HepG2 (cell line): ENCODE data around the gene NCOA3. TPM values are rescaled to one million over a fixed set of nuclear protein-coding genes. Genes with fewer than 3 reads are reported as not detected.

Experiments
- ATAC-seq: fragments of 200-7000 bp; cut with Tn5 transposase; 3 replicates; pipeline ENCODE4 v1.9.1; 2020; ENCODE audit warnings: mild to moderate bottlenecking, moderate library complexity
- BruUV-seq: library from RNA; stranded (reverse); fragments of 400-500 nt; replicated peaks from 2 replicates; lab custom pipeline; 2021; lab: Mats Ljungman, UMichigan
- CTCF ChIA-PET: fragments of 300-600 bp; formaldehyde crosslinking; extraction: SDS; loops from one replicate; lab custom pipeline; 2021; ENCODE audit warnings: low total read pairs, inconsistent platforms, low intra/inter-chr PET ratio; lab: Yijun Ruan, JAX
- POLR2A ChIA-PET: fragments of 350-600 bp; sonication (Branson Sonifier 250); formaldehyde crosslinking; loops from one replicate; lab custom pipeline; 2020; ENCODE audit warnings: antibody characterized with exemption, inconsistent platforms; lab: Yijun Ruan, JAX
- DNase-seq: peaks from one replicate; pipeline ENCODE4 v3.0.0-alpha.2; 2015; ENCODE audit warnings: low spot score
- FAIRE-seq: peaks from 3 replicates; lab custom pipeline; 2011; peaks lifted over from hg19 to GRCh38; lab: Jason Lieb, UNC
- H2AFZ ChIP-seq: one replicate; pipeline ENCODE4 v1.6.1; 2011; ENCODE audit warnings: low read length, inconsistent platforms
- H3K27ac ChIP-seq: fragments of 300-600 bp; 3 replicates; pipeline ENCODE4 v1.8.0; 2011; ENCODE audit warnings: mixed run types, mild to moderate bottlenecking, mixed read lengths, low read length, inconsistent platforms; ENCODE audit not compliant: insufficient read depth; ENCODE audit errors: extremely low read length
- H3K27me3 ChIP-seq, 2 experiments: fragments of 200-600 bp in 1 of 2; 2 replicates in 1 of 2; 3 replicates in 1 of 2; pipeline versions ENCODE4 v1.6.0 to v1.8.0; 2011; ENCODE audit warnings: low read length in 2 of 2, mild to moderate bottlenecking in 2 of 2, moderate library complexity in 2 of 2, inconsistent platforms in 1 of 2; ENCODE audit not compliant: insufficient read depth in 2 of 2, control insufficient read depth in 1 of 2
- H3K36me3 ChIP-seq, 2 experiments: fragments of 200-600 bp in 1 of 2; replicated peaks in 1 of 2; 2 replicates in 1 of 2; 3 replicates in 1 of 2; pipeline versions ENCODE4 v1.5.1 to v1.8.0; 2011; ENCODE audit warnings: low read length in 2 of 2, inconsistent platforms in 1 of 2; ENCODE audit not compliant: insufficient read depth in 2 of 2, control insufficient read depth in 1 of 2
- H3K4me1 ChIP-seq: 2 replicates; pipeline ENCODE4 v1.5.1; 2012; ENCODE audit warnings: low read length, inconsistent platforms; ENCODE audit not compliant: insufficient read depth
- H3K4me2 ChIP-seq: 2 replicates; pipeline ENCODE4 v1.6.0; 2011; ENCODE audit warnings: low read depth, low read length, inconsistent platforms
- H3K4me3 ChIP-seq, 3 experiments: fragments of 200-600 bp in 1 of 3; sonication (generic), shearing (Covaris generic) in 1 of 3; replicated peaks in 1 of 3; 2 replicates each; pipeline ENCODE4 v1.5.1; 2011 to 2016; ENCODE audit warnings: low read length in 3 of 3, inconsistent platforms in 2 of 3, low read depth in 2 of 3, mild to moderate bottlenecking in 2 of 3, control low read depth in 1 of 3, mixed read lengths in 1 of 3; ENCODE audit not compliant: insufficient read depth in 1 of 3
- H3K79me2 ChIP-seq: one replicate; pipeline ENCODE4 v1.6.1; 2011; ENCODE audit warnings: low read length, inconsistent platforms; ENCODE audit not compliant: insufficient read depth
- H3K9ac ChIP-seq: 2 replicates; pipeline ENCODE4 v1.6.0; 2011; ENCODE audit warnings: mild to moderate bottlenecking, low read depth, low read length, inconsistent platforms; ENCODE audit not compliant: insufficient read depth
- H3K9me3 ChIP-seq: 2 replicates; pipeline ENCODE4 v1.5.1; 2012; ENCODE audit warnings: mild to moderate bottlenecking, low read length
- H4K20me1 ChIP-seq: 2 replicates; pipeline ENCODE4 v1.6.0; 2011; ENCODE audit warnings: inconsistent platforms, mild to moderate bottlenecking, low read length, moderate library complexity; ENCODE audit not compliant: insufficient read depth
- KDM2A ChIP-seq: sonication (generic); formaldehyde crosslinking; IDR thresholded peaks from 2 replicates; pipeline ENCODE4 v1.4.0; 2020; ENCODE audit warnings: low read depth, missing genetic modification reagents, borderline replicate concordance
- MYC ChIP-seq: sonication (generic); formaldehyde crosslinking; IDR thresholded peaks from 2 replicates; pipeline ENCODE4 v1.9.0; 2021; ENCODE audit warnings: missing genetic modification reagents, borderline replicate concordance
- MYNN ChIP-seq: sonication (generic); formaldehyde crosslinking; IDR thresholded peaks from 2 replicates; pipeline ENCODE4 v1.4.0; 2020; ENCODE audit warnings: mild to moderate bottlenecking, low read depth, missing genetic modification reagents
- NFAT5 ChIP-seq: sonication (generic); formaldehyde crosslinking; IDR thresholded peaks from 2 replicates; pipeline ENCODE4 v1.4.0; 2020; ENCODE audit warnings: missing genetic modification reagents
- NR2C2 ChIP-seq: sonication (generic); formaldehyde crosslinking; IDR thresholded peaks from 2 replicates; pipeline ENCODE4 v1.4.0; 2020; ENCODE audit warnings: missing genetic modification reagents, mild to moderate bottlenecking, moderate library complexity, borderline replicate concordance
- PITX1 ChIP-seq: sonication (generic); formaldehyde crosslinking; IDR thresholded peaks from 2 replicates; pipeline ENCODE4 v1.5.1; 2020; ENCODE audit warnings: mild to moderate bottlenecking, missing genetic modification reagents
- SALL1 ChIP-seq: sonication (generic); formaldehyde crosslinking; IDR thresholded peaks from 2 replicates; pipeline ENCODE4 v1.8.0; 2022; ENCODE audit warnings: mild to moderate bottlenecking, missing genetic modification reagents
- SP4 ChIP-seq: sonication (generic); formaldehyde crosslinking; IDR thresholded peaks from 2 replicates; pipeline ENCODE4 v1.8.1; 2023; ENCODE audit warnings: mild to moderate bottlenecking, missing genetic modification reagents
- SPEN ChIP-seq: sonication (generic); formaldehyde crosslinking; IDR thresholded peaks from 2 replicates; pipeline ENCODE4 v1.5.1; 2020; ENCODE audit warnings: low read depth, mild to moderate bottlenecking, missing genetic modification reagents
- XRCC5 ChIP-seq: fragments of 200-400 bp; formaldehyde crosslinking; optimal IDR thresholded peaks from 2 replicates; pipeline ENCODE3; 2017; ENCODE audit warnings: mild to moderate bottlenecking, low read length
- ZNF10 ChIP-seq: sonication (generic); formaldehyde crosslinking; IDR thresholded peaks from 2 replicates; pipeline ENCODE4 v1.4.0; 2020; ENCODE audit warnings: mild to moderate bottlenecking, low read depth, missing genetic modification reagents, borderline replicate concordance
- WGBS: methylation state at CpG from one replicate; pipeline ENCODE4 v1.1.6; 2017; ENCODE audit warnings: low lambda C conversion rate; 5-methylcytosine and 5-hydroxymethylcytosine counted together
- in situ Hi-C: cut with HindIII; loops from 2 replicates; pipeline ENCODE4 v1.10.0; 2017; ENCODE audit warnings: low pct_unique_long_range_greater_than_20kb; ENCODE audit not compliant: extremely low pct_ligation_motif_present
- intact Hi-C: fragments of 100-400 bp; cut with micrococcal nuclease; formaldehyde crosslinking; loops from one replicate; pipeline ENCODE4 v1.10.0; 2022; ENCODE audit not compliant: unreplicated experiment
- polyA plus RNA-seq, 8 experiments: library from polyadenylated mRNA; depleted of rRNA in 3 of 8; stranded (reverse) in 7 of 8; unstranded in 1 of 8; fragments of >200 nt; fragmentation: Illumina TruSeq in 4 of 8; extraction: Trizol in 4 of 8; gene quantifications; 2 replicates each; pipeline versions ENCODE4 v1.2.1 to v1.2.3, GENCODE V29; 2011 to 2016; ENCODE audit warnings: low read depth in 4 of 8, missing spikeins in 1 of 8, mixed read lengths in 1 of 8; ENCODE audit not compliant: insufficient read depth in 1 of 8
- total RNA-seq, 5 experiments: library from RNA; depleted of rRNA; stranded (reverse); fragments of >200 nt; fragmentation: Illumina TruSeq; extraction: Trizol; gene quantifications; 2 replicates each; pipeline ENCODE4 v1.2.3, GENCODE V29; 2016; ENCODE audit warnings: low read depth in 1 of 5
- TF ChIP-seq, protein P1 (sequence below): IDR thresholded peaks from 2 replicates; pipeline ENCODE4 v1.6.1; 2016
- TF ChIP-seq, protein P2 (sequence below): sonication (generic); formaldehyde crosslinking; IDR thresholded peaks from 2 replicates; pipeline ENCODE4 v1.5.1; 2020; ENCODE audit warnings: mild to moderate bottlenecking, missing genetic modification reagents, moderate library complexity
- TF ChIP-seq, protein P3 (sequence below): sonication (generic); formaldehyde crosslinking; IDR thresholded peaks from 2 replicates; pipeline ENCODE4 v1.4.0; 2020; ENCODE audit warnings: missing genetic modification reagents

Gene NCOA3
- total and polyA plus RNA-seq, 2 of the 13 experiments (the other 11 are each of a cell fraction or from before 2014, with no cell fraction given): 35.0 to 56.8 TPM

DNA sequence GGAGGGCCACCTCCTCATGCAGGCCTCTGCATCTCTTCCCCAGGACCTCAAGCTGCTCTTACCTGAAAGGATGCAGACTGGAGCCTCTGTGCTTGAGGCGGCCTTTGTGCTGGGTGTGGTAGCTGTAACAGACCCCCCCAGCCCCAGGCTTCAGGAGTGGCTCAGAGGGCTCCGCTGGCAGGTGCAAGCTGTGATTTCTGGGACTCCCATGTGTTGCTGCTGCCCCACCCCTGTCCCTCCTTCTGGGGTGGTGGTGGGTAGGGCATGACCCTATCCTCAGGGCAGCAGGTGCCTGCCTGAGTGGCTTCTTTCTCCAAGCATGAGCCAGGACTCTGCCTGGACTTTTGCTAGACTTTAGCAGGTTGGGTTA is 162.4 kb downstream of the NCOA3 start:
- Histone ChIP-seq H3K36me3 (peaks cover 3 to 13% of the 10 kb centered on the region in 2 experiments; a peak in 1 of 5 replicates), H4K20me1 (no peaks in the 10 kb centered on the region), H3K4me2 (peak overlapping the region; percentile 41), H2AFZ (no peak overlapping the region), H3K9ac (no peak overlapping the region), H3K27ac (no peak overlapping the region), H3K9me3 (no peaks in the 10 kb centered on the region), H3K4me1 (peaks cover 42% of the 10 kb centered on the region), H3K27me3 (no peaks in the 10 kb centered on the region), H3K4me3 (no peak overlapping the region; a peak in 1 of 6 replicates), H3K79me2 (no peaks in the 10 kb centered on the region)
- WGBS: 92% methylated on average over 2 of the region's 2 CpGs
- ChIA-PET POLR2A (no interaction called here), CTCF (interaction anchor here (1.2 to 2.3 kb wide), 4 partner anchors 12 to 957 kb away, joined by 4 to 24 read pairs (median 4); no protein-coding TSS in a partner anchor)
- DNase-seq (no peak), ATAC-seq (peak; percentile 8), FAIRE-seq (no peak)
- BruUV-seq: no TSS peak
- in situ Hi-C loops (no loop called here), intact Hi-C loops (no loop called here)
- TF ChIP-seq ZNF10 (CRISPR knock-in tag) (no peak), SPEN (peak; percentile 56; the same call in 1 of the 2 replicates), SP4 (CRISPR knock-in tag) (0 out of 2 replicates have a peak, but pooled peaks have one; percentile 30), MYNN (CRISPR knock-in tag) (0 out of 2 replicates have a peak, but pooled peaks have one; percentile 10), SALL1 (CRISPR knock-in tag) (peak; percentile 9), PITX1 (CRISPR knock-in tag) (peak; percentile 38; the same call in 1 of the 2 replicates), NR2C2 (CRISPR knock-in tag) (0 out of 2 replicates have a peak, but pooled peaks have one; percentile 22), NFAT5 (CRISPR knock-in tag) (0 out of 2 replicates have a peak, but pooled peaks have one; percentile 49), KDM2A (0 out of 2 replicates have a peak, but pooled peaks have one; percentile 23), XRCC5 (peak; percentile 58), MYC (CRISPR knock-in tag) (0 out of 2 replicates have a peak, but pooled peaks have one; percentile 12)
- TF ChIP-seq, protein P1, sequence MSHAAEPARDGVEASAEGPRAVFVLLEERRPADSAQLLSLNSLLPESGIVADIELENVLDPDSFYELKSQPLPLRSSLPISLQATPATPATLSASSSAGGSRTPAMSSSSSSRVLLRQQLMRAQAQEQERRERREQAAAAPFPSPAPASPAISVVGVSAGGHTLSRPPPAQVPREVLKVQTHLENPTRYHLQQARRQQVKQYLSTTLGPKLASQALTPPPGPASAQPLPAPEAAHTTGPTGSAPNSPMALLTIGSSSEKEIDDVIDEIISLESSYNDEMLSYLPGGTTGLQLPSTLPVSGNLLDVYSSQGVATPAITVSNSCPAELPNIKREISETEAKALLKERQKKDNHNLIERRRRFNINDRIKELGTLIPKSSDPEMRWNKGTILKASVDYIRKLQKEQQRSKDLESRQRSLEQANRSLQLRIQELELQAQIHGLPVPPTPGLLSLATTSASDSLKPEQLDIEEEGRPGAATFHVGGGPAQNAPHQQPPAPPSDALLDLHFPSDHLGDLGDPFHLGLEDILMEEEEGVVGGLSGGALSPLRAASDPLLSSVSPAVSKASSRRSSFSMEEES (CRISPR knock-in tag): no peak
- TF ChIP-seq, protein P2, sequence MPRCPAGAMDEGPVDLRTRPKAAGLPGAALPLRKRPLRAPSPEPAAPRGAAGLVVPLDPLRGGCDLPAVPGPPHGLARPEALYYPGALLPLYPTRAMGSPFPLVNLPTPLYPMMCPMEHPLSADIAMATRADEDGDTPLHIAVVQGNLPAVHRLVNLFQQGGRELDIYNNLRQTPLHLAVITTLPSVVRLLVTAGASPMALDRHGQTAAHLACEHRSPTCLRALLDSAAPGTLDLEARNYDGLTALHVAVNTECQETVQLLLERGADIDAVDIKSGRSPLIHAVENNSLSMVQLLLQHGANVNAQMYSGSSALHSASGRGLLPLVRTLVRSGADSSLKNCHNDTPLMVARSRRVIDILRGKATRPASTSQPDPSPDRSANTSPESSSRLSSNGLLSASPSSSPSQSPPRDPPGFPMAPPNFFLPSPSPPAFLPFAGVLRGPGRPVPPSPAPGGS (CRISPR knock-in tag): 0 out of 2 replicates have a peak, but pooled peaks have one; percentile 9
- TF ChIP-seq, protein P3, sequence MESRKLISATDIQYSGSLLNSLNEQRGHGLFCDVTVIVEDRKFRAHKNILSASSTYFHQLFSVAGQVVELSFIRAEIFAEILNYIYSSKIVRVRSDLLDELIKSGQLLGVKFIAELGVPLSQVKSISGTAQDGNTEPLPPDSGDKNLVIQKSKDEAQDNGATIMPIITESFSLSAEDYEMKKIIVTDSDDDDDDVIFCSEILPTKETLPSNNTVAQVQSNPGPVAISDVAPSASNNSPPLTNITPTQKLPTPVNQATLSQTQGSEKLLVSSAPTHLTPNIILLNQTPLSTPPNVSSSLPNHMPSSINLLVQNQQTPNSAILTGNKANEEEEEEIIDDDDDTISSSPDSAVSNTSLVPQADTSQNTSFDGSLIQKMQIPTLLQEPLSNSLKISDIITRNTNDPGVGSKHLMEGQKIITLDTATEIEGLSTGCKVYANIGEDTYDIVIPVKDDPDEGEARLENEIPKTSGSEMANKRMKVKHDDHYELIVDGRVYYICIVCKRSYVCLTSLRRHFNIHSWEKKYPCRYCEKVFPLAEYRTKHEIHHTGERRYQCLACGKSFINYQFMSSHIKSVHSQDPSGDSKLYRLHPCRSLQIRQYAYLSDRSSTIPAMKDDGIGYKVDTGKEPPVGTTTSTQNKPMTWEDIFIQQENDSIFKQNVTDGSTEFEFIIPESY (CRISPR knock-in tag): 0 out of 2 replicates have a peak, but pooled peaks have one; percentile 0
